A549 (cell line): ENCODE measurements around the gene DPYSL3. TPM values are rescaled to one million over a fixed set of nuclear protein-coding genes. Genes with fewer than 3 reads are reported as not detected.
A peak's percentile ranks its signal among the peaks of the same experiment; 100 is the strongest.

ENCODE experiments used
- ATAC-seq, 2 experiments: fragments of 200-7000 bp in 1 of 2; fragments of >200 bp in 1 of 2; cut with Nextera tagmentation in 1 of 2; cut with Tn5 transposase in 1 of 2; 3 replicates each; pipeline versions ENCODE4 v1.8.0 to v1.9.1; 2018 to 2020; ENCODE audit warnings: mild to moderate bottlenecking in 1 of 2, moderate library complexity in 1 of 2
- CTCF ChIA-PET: fragments of 300-600 bp; sonication (Branson Sonifier 250); formaldehyde crosslinking; extraction: SDS; loops from one replicate; lab custom pipeline; 2021; ENCODE audit warnings: antibody characterized with exemption, inconsistent platforms; lab: Yijun Ruan, JAX
- POLR2A ChIA-PET: fragments of 350-600 bp; formaldehyde crosslinking; extraction: SDS; loops from one replicate; lab custom pipeline; 2021; ENCODE audit warnings: antibody characterized with exemption, inconsistent platforms; lab: Yijun Ruan, JAX
- DNase-seq, 2 experiments: peaks; one replicate each; pipeline versions ENCODE4 v3.0.0 to v3.0.0-alpha.2; 2011 to 2016; ENCODE audit warnings: low read depth in 1 of 2, low spot score in 1 of 2
- FAIRE-seq: peaks from 2 replicates; lab custom pipeline; 2011; peaks lifted over from hg19 to GRCh38; lab: Jason Lieb, UNC
- H3K27ac ChIP-seq, 2 experiments: fragments of >200 bp; sonication (Bioruptor Twin); formaldehyde crosslinking; 3 replicates each; pipeline ENCODE4 v1.5.1; 2016 to 2017
- H3K4me1 ChIP-seq: fragments of >200 bp; sonication (Bioruptor Twin); formaldehyde crosslinking; 3 replicates; pipeline ENCODE4 v1.6.1; 2016
- H3K4me2 ChIP-seq: fragments of >200 bp; sonication (Bioruptor Twin); formaldehyde crosslinking; 3 replicates; pipeline ENCODE4 v1.6.1; 2016
- H3K4me3 ChIP-seq: fragments of >200 bp; sonication (Bioruptor Twin); formaldehyde crosslinking; 3 replicates; pipeline ENCODE4 v1.5.1; 2016
- H3K9me3 ChIP-seq: fragments of >200 bp; sonication (Bioruptor Twin); formaldehyde crosslinking; 3 replicates; pipeline ENCODE4 v1.6.1; 2016
- BCL3 ChIP-seq: fragments of >200 bp; sonication (Bioruptor Twin); formaldehyde crosslinking; IDR thresholded peaks from 3 replicates; pipeline ENCODE4 v1.6.1; 2016
- CEBPB ChIP-seq, 2 experiments: fragments of >200 bp in 1 of 2; sonication (Bioruptor Twin) in 1 of 2; formaldehyde crosslinking in 1 of 2; IDR thresholded peaks; 2 replicates each; pipeline ENCODE4 v1.6.1; 2012 to 2016
- CHD4 ChIP-seq: fragments of 200-600 bp; sonication (generic); IDR thresholded peaks from 2 replicates; pipeline ENCODE4 v1.6.1; 2016; ENCODE audit warnings: antibody characterized with exemption, mild to moderate bottlenecking, borderline replicate concordance
- CTCF ChIP-seq: fragments of >200 bp; sonication (Bioruptor Twin); formaldehyde crosslinking; IDR thresholded peaks from 3 replicates; pipeline ENCODE4 v1.5.1; 2016
- E2F6 ChIP-seq: IDR thresholded peaks from 2 replicates; pipeline ENCODE4 v1.6.1; 2012; ENCODE audit warnings: low read depth, borderline replicate concordance
- EHF ChIP-seq: fragments of 250-450 bp; sonication (Bioruptor Pico); IDR thresholded peaks from 2 replicates; pipeline ENCODE4 v1.5.0; 2020; ENCODE audit warnings: mild to moderate bottlenecking
- EP300 ChIP-seq, 2 experiments: fragments of >200 bp; sonication (Bioruptor Twin); formaldehyde crosslinking; IDR thresholded peaks; 2 replicates in 1 of 2; 3 replicates in 1 of 2; pipeline ENCODE4 v1.6.1; 2016 to 2017
- FOSL2 ChIP-seq, 2 experiments: fragments of 450-650 bp in 1 of 2; fragments of >200 bp in 1 of 2; sonication (Bioruptor Twin) in 1 of 2; formaldehyde crosslinking; IDR thresholded peaks; 2 replicates each; pipeline versions ENCODE4 v1.5.0 to v1.6.1; 2016 to 2020; ENCODE audit warnings: mild to moderate bottlenecking in 1 of 2, moderate library complexity in 1 of 2
- GATA3 ChIP-seq: IDR thresholded peaks from 2 replicates; pipeline ENCODE4 v1.6.1; 2012; ENCODE audit warnings: borderline replicate concordance
- HDAC2 ChIP-seq: fragments of 200-600 bp; sonication (generic); IDR thresholded peaks from 2 replicates; pipeline ENCODE4 v1.6.1; 2016
- HEYL ChIP-seq: fragments of 250-450 bp; sonication (Bioruptor Pico); IDR thresholded peaks from 2 replicates; pipeline ENCODE4 v1.8.0; 2021; ENCODE audit warnings: mild to moderate bottlenecking, moderate library complexity
- HMGXB4 ChIP-seq: fragments of 250-450 bp; sonication (Bioruptor Pico); IDR thresholded peaks from 2 replicates; pipeline ENCODE4 v1.5.0; 2021; ENCODE audit warnings: mild to moderate bottlenecking, moderate library complexity, borderline replicate concordance
- HOXA7 ChIP-seq: fragments of 250-450 bp; sonication (Bioruptor Pico); IDR thresholded peaks from 2 replicates; pipeline ENCODE4 v1.5.0; 2020; ENCODE audit warnings: mild to moderate bottlenecking, moderate library complexity
- HOXB13 ChIP-seq: fragments of 250-450 bp; sonication (Bioruptor Pico); IDR thresholded peaks from 2 replicates; pipeline ENCODE4 v1.5.0; 2020; ENCODE audit warnings: low read depth, mild to moderate bottlenecking, moderate library complexity
- HOXB5 ChIP-seq: fragments of 250-450 bp; sonication (Bioruptor Pico); IDR thresholded peaks from 2 replicates; pipeline ENCODE4 v1.5.0; 2020; ENCODE audit warnings: mild to moderate bottlenecking, moderate library complexity
- JUN ChIP-seq, 2 experiments: fragments of >200 bp; sonication (Bioruptor Twin); formaldehyde crosslinking; IDR thresholded peaks; 2 replicates in 1 of 2; 3 replicates in 1 of 2; pipeline ENCODE4 v1.6.1; 2016 to 2017
- MYC ChIP-seq: IDR thresholded peaks from 2 replicates; pipeline ENCODE4 v1.6.1; 2012; ENCODE audit warnings: mild to moderate bottlenecking, inconsistent platforms, low read length, improper control_type of control experiment, borderline replicate concordance
- NPAS2 ChIP-seq: fragments of 250-450 bp; sonication (Bioruptor Pico); IDR thresholded peaks from 2 replicates; pipeline ENCODE4 v1.8.0; 2022; ENCODE audit warnings: mild to moderate bottlenecking, moderate library complexity, borderline replicate concordance
- PBX3 ChIP-seq: IDR thresholded peaks from 2 replicates; pipeline ENCODE4 v1.6.1; 2012
- POLR2A ChIP-seq: IDR thresholded peaks from 2 replicates; pipeline ENCODE4 v1.6.1; 2012; ENCODE audit warnings: mild to moderate bottlenecking, low read length
- POLR2AphosphoS2 ChIP-seq: conservative IDR thresholded peaks from 2 replicates; pipeline ENCODE4 v1.6.1; 2012; ENCODE audit warnings: low read length, improper control_type of control experiment, inconsistent platforms
- RAD21 ChIP-seq, 2 experiments: fragments of >200 bp in 1 of 2; sonication (Bioruptor Twin) in 1 of 2; formaldehyde crosslinking in 1 of 2; IDR thresholded peaks in 1 of 2; conservative IDR thresholded peaks in 1 of 2; 2 replicates in 1 of 2; 3 replicates in 1 of 2; pipeline ENCODE4 v1.6.1; 2012 to 2018; ENCODE audit warnings: inconsistent platforms in 1 of 2
- RCOR1 ChIP-seq: fragments of 150-350 bp; IDR thresholded peaks from 2 replicates; pipeline ENCODE4 v1.6.1; 2014; ENCODE audit warnings: antibody characterized with exemption, low read length, low read depth
- RFX5 ChIP-seq: fragments of 450-650 bp; IDR thresholded peaks from 2 replicates; pipeline ENCODE4 v1.7.1; 2014; ENCODE audit warnings: antibody characterized with exemption, mild to moderate bottlenecking, moderate library complexity
- RNF2 ChIP-seq: fragments of 200-600 bp; sonication (generic); IDR thresholded peaks from 2 replicates; pipeline ENCODE4 v1.6.1; 2016; ENCODE audit warnings: low read depth, mild to moderate bottlenecking, antibody characterized with exemption, moderate library complexity, borderline replicate concordance
- SMC3 ChIP-seq: fragments of >200 bp; sonication (Bioruptor Twin); formaldehyde crosslinking; IDR thresholded peaks from 3 replicates; pipeline ENCODE4 v1.6.1; 2018; ENCODE audit warnings: inconsistent platforms
- SREBF2 ChIP-seq: fragments of 450-650 bp; IDR thresholded peaks from 2 replicates; pipeline ENCODE4 v1.6.1; 2014; ENCODE audit warnings: mild to moderate bottlenecking, moderate library complexity
- USF2 ChIP-seq: fragments of 450-650 bp; IDR thresholded peaks from 2 replicates; pipeline ENCODE4 v1.6.1; 2014; ENCODE audit warnings: antibody characterized with exemption
- ZNF302 ChIP-seq: fragments of 250-450 bp; sonication (Bioruptor Pico); IDR thresholded peaks from 2 replicates; pipeline ENCODE4 v1.9.0; 2021; ENCODE audit warnings: inconsistent platforms, mild to moderate bottlenecking, moderate library complexity
- WGBS: methylation state at CpG from one replicate; pipeline ENCODE4 v1.1.6; 2017; ENCODE audit errors: missing lambda C conversion rate; 5-methylcytosine and 5-hydroxymethylcytosine counted together
- polyA plus RNA-seq, 4 experiments: library from polyadenylated mRNA; depleted of rRNA in 3 of 4; stranded (reverse); fragments of >200 nt; fragmentation: RNase III in 1 of 4; extraction: RNeasy Plus Mini Kit Qiagen cat#74134 plus additional on column Dnase treatment in 1 of 4; gene quantifications; 2 replicates in 3 of 4; 3 replicates in 1 of 4; pipeline ENCODE4 v1.2.3, GENCODE V29; 2011 to 2017

Gene DPYSL3
- polyA plus RNA-seq, 2 of the 4 experiments (the other 2 are of a cell fraction): 16.5 to 22.3 TPM

- CTCF ChIA-PET: interaction anchor here (1.0 to 2.6 kb wide), 4 partner anchors 16 to 113 kb away, joined by 3 to 24 read pairs (median 7); no protein-coding TSS in a partner anchor
- no peak for FAIRE-seq
- H3K27ac ChIP-seq: no peak overlapping the region
- H3K9me3 ChIP-seq: no peaks in the 10 kb centered on the region
- TF ChIP-seq RCOR1 (no peak), HOXA7 (CRISPR knock-in tag) (no peak), CHD4 (no peak), EHF (no peak), CEBPB (IDR thresholded peaks at IDR 0.05) (no peak), MYC (no peak), E2F6 (no peak), JUN (IDR thresholded peaks at IDR 0.05) (no peak), POLR2AphosphoS2 (no peak), BCL3 (no peak), SREBF2 (no peak), FOSL2 (IDR thresholded peaks at IDR 0.05) (no peak), FOSL2 (CRISPR knock-in tag; IDR thresholded peaks at IDR 0.05) (no peak), RNF2 (no peak), HDAC2 (no peak), GATA3 (no peak), ZNF302 (CRISPR knock-in tag) (no peak), USF2 (no peak), NPAS2 (CRISPR knock-in tag) (no peak)
- POLR2A ChIA-PET: no interaction called here
- WGBS: 70% methylated on average over 3 of the region's 3 CpGs
- no peak overlapping the region for H3K4me3 ChIP-seq
- no peak overlapping the region for H3K4me2 ChIP-seq
- DNase-seq: no peak
- no peak for ATAC-seq
- no peaks in the 10 kb centered on the region for H3K4me1 ChIP-seq
Observed at GRCh38 chr5:147465747-147466146, 44.1 kb downstream of the DPYSL3 start.

GRCh38 chr5:147464211-147464610, 45.7 kb downstream of the DPYSL3 start:
- H3K27ac ChIP-seq: no peak overlapping the region
- TF ChIP-seq HMGXB4 (CRISPR knock-in tag) (no peak), MYC (no peak), SMC3 (peak; percentile 32; the same call in 1 of the 3 replicates), HOXB5 (CRISPR knock-in tag) (no peak), HEYL (no peak), RNF2 (no peak), RAD21 (conservative IDR thresholded peaks at IDR 0.05 in 1 of 2, IDR thresholded peaks at IDR 0.05 in 1 of 2) (peak; percentile 37 to 46; a peak in 4 of 5 replicates), HDAC2 (no peak), HOXB13 (CRISPR knock-in tag) (no peak), JUN (IDR thresholded peaks at IDR 0.05) (no peak), EHF (no peak), RFX5 (no peak), EP300 (IDR thresholded peaks at IDR 0.05) (no peak), USF2 (no peak), FOSL2 (IDR thresholded peaks at IDR 0.05) (no peak), FOSL2 (CRISPR knock-in tag; IDR thresholded peaks at IDR 0.05) (no peak), CTCF (peak; percentile 33), POLR2A (no peak), PBX3 (no peak)
- ATAC-seq: peak; percentile 71 to 80; a peak in 4 of 6 replicates
- CTCF ChIA-PET: interaction anchor here (0.6 to 2.6 kb wide), 12 partner anchors 10 to 119 kb away, joined by 3 to 24 read pairs (median 6); no protein-coding TSS in a partner anchor
- WGBS: 53% methylated on average over 5 of the region's 5 CpGs
- no peak for FAIRE-seq
- no peaks in the 10 kb centered on the region for H3K4me1 ChIP-seq
- no peak overlapping the region for H3K4me2 ChIP-seq
- peak in 1 of 2 experiments; percentile 49 for DNase-seq
- H3K9me3 ChIP-seq: no peaks in the 10 kb centered on the region
- no peak overlapping the region for H3K4me3 ChIP-seq
- POLR2A ChIA-PET: no interaction called here
